Endometrial microvascular endothelial cells (primary cell): ENCODE results near the gene FDX2. TPM values are rescaled to one million over a fixed set of nuclear protein-coding genes. Genes with fewer than 3 reads are reported as not detected.

ENCODE experiments used
- in situ Hi-C: cut with HindIII; loops from 2 replicates; pipeline ENCODE4 v1.10.0; 2017; ENCODE audit warnings: low sequenced_read_pairs, low pct_unique_long_range_greater_than_20kb; ENCODE audit errors: inconsistent ontology term
- total RNA-seq: library from RNA; depleted of rRNA; stranded (reverse); fragments of >200 nt; gene quantifications from one replicate; pipeline ENCODE4 v1.2.3, GENCODE V29; 2015; ENCODE audit errors: inconsistent ontology term

The FDX2 gene
- total RNA-seq, 1 donor from 2014 or later, result 52.8 TPM

GRCh38 chr19:10309423-10309822 is 6.4 kb downstream of the FDX2 start, which contains the start of gene ZGLP1:
Gene ZGLP1 (minus strand): TSS chr19:10309815.
- in situ Hi-C loops, result no loop called here

DNA sequence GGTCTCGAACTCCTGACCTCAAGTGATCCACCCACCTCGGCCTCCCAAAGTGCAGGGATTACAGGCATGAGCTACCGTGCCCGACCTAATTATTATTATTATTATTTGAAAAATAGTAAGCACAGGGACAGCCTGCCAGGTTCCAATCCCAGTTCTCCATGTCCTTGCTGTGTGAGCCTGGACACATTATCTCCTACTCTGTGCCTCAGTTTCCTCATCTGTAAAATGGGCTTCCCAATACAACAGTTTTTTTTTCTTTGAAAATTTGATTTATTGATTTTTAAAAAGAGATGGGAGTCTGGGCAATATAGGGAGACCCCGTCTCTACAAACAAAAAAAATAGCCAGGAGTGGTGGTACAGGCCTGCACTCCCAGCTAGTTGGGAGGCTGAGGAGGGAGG is 9.5 kb downstream of the FDX2 start:
- in situ Hi-C loops, result no loop called here

- in situ Hi-C loops, result no loop called here
Observed at GRCh38 chr19:10305139-10305806, 10.5 kb downstream of the FDX2 start.

GRCh38 chr19:10299545-10300458 is 16.0 kb downstream of the FDX2 start:
- in situ Hi-C loops, result no loop called here

- in situ Hi-C loops, result no loop called here
Observed at GRCh38 chr19:10295847-10296591, 19.8 kb downstream of the FDX2 start.

DNA sequence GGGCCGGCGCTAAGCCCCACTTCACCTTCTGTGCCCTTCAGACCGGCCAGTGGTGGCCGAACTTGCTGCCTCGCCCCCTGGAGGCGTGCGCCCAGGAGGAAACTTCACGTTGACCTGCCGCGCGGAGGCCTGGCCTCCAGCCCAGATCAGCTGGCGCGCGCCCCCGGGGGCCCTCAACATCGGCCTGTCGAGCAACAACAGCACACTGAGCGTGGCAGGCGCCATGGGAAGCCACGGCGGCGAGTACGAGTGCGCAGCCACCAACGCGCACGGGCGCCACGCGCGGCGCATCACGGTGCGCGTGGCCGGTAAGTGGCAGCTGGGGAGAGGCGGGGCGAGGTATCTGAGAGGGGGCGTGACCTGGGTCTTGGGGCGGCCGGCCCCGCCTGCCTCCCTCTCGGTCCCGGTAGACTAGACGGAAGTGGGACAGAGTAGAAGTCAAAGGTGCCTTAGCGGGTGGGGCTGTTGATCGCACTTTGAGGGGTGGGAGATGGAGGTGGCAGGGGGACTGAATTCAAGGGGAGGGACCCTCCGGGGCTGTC is 20.4 kb downstream of the FDX2 start:
- in situ Hi-C loops, result no loop called here

- in situ Hi-C loops, result no loop called here
Observed at GRCh38 chr19:10294368-10294697, 21.5 kb downstream of the FDX2 start.

DNA sequence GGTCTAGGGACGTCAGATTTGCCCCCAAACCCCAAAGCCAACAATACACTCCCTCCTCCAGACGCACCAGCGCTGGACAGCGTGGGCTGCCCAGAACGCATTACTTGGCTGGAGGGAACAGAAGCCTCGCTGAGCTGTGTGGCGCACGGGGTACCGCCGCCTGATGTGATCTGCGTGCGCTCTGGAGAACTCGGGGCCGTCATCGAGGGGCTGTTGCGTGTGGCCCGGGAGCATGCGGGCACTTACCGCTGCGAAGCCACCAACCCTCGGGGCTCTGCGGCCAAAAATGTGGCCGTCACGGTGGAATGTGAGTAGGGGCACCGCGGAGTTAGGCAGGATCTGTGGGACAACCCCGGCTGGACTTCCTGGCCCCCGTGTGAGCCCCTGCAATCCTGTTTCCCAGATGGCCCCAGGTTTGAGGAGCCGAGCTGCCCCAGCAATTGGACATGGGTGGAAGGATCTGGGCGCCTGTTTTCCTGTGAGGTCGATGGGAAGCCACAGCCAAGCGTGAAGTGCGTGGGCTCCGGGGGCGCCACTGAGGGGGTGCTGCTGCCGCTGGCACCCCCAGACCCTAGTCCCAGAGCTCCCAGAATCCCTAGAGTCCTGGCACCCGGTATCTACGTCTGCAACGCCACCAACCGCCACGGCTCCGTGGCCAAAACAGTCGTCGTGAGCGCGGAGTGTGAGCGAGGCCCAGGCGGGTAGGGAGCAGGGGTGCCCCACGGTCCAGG is 22.0 kb downstream of the FDX2 start:
- in situ Hi-C loops, result no loop called here

DNA sequence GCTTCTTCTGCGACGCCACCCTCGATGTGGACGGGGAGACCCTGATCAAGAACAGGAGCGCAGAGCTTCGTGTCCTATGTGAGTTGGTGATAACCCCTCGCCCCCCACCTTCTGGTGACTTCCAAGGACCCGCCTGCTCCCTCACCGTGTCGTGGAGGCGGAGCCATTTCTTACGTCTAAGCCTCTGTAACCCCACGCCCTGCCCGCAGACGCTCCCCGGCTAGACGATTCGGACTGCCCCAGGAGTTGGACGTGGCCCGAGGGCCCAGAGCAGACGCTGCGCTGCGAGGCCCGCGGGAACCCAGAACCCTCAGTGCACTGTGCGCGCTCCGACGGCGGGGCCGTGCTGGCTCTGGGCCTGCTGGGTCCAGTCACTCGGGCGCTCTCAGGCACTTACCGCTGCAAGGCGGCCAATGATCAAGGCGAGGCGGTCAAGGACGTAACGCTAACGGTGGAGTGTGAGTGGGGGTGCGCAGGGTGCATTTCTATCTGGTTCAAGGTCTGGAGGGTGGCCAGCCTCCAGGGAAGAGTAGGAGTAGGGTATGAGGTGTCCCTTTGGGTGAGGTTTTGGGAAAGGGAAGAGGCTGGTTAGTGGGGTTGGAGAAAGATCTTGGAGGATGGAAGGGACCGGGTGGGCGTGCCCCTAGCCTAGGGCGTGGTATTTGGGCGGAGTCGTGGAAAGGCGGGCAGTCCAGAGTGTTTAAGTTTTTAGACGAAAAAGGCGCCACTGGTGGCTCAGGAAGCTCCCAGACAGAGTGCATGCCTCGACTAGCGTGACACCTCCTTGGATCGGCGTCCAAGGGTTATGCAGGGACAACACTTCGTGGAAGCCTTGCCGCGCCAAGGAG is 22.8 kb downstream of the FDX2 start:
- in situ Hi-C loops, result no loop called here

GRCh38 chr19:10292206-10292788 is 23.5 kb downstream of the FDX2 start:
- in situ Hi-C loops, result no loop called here

DNA sequence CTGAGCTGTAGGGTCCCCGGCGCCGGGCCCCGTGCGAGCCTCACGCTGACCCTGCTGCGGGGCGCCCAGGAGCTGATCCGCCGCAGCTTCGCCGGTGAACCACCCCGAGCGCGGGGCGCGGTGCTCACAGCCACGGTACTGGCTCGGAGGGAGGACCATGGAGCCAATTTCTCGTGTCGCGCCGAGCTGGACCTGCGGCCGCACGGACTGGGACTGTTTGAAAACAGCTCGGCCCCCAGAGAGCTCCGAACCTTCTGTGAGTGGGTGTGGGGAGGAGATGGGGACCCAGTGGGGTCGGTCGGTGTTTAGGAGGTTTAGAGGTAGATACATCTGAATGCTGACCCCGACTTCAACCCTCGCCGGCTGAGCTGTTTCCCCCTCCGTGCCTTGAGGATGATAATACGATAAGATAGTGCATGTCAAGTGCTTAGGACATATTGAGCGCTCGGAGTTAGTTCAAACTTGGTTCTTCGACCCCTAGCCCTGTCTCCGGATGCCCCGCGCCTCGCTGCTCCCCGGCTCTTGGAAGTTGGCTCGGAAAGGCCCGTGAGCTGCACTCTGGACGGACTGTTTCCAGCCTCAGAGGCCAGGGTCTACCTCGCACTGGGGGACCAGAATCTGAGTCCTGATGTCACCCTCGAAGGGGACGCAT is 24.1 kb downstream of the FDX2 start:
- in situ Hi-C loops, result no loop called here

DNA sequence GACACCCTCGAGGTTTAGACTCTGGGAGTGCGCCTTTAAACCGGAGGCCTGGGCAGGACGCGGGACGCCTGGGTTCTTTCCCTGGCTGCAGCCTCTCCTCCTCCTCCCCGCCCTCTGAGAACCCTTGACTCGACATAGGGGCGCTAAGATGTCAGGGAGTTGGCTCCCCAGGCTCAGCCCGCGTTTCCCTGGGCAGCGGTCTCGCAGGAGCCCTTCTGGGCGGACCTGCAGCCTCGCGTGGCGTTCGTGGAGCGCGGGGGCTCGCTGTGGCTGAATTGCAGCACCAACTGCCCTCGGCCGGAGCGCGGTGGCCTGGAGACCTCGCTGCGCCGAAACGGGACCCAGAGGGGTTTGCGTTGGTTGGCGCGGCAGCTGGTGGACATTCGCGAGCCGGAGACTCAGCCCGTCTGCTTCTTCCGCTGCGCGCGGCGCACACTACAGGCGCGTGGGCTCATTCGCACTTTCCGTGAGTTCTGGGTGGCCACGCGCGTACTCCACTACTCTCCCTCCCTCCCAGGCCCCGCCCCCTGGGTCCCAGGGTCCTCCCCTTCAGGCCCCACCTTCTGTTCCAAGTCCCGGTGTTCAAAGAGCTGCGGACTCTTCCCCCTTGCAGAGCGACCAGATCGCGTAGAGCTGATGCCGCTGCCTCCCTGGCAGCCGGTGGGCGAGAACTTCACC is 24.8 kb downstream of the FDX2 start:
- in situ Hi-C loops, result no loop called here

DNA sequence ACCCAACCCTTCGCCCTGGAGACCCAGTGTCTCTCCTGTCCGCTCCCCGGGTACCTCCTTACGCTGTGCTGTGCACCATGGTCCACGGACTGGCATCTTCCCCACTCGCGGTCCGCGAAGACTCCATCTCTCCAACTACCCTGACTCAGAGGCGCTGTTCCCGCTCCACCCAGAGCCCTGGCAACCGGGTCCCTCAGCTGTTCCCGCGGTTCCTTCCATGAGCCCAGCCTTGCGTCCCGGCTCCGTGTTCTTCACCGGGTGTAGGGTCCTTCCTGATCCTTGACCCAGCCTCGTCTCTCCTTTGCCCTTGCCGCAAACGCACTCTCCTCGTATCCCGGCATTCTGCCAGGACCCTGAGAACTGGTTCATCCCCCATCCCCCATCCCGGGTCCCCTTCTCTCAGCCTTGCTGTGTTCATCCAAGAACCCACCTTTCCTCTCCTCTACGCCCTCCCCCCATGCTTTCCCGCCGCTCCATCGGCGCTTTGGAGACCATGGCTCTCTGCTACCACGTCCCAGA is 25.4 kb downstream of the FDX2 start:
- in situ Hi-C loops, result no loop called here

GRCh38 chr19:10289836-10290356 is 25.9 kb downstream of the FDX2 start, which contains the start of gene ICAM5:
Gene ICAM5 (plus strand): TSS chr19:10289952. CDS start chr19:10290044, 92 bp downstream.
- in situ Hi-C loops, result no loop called here

GRCh38 chr19:10289167-10289835 is 26.5 kb downstream of the FDX2 start:
- in situ Hi-C loops, result no loop called here
